Natural killer cell (primary cell): Measurements from ENCODE around the gene NME9. TPM values are rescaled to one million over a fixed set of nuclear protein-coding genes. Genes with fewer than 3 reads are reported as not detected.

Source experiments
- ATAC-seq, 3 donors: fragments of 150-1000 bp in 2 of 3; fragments of 200-7000 bp in 1 of 3; cut with Tn5 transposase; 1 replicate in 1 of 3; 2 replicates in 2 of 3; pipeline ENCODE4 v1.10.0; 2021; ENCODE audit warnings: mild to moderate bottlenecking in 2 of 3, moderate library complexity in 2 of 3
- DNase-seq, 2 donors: peaks; one replicate each; pipeline versions ENCODE4 v3.0.0 to v3.0.0-alpha.2; 2013 to 2021; ENCODE audit warnings: mixed read lengths in 1 of 2
- H3K27ac ChIP-seq: one replicate; pipeline ENCODE4 v1.5.1; 2013; ENCODE audit warnings: mild to moderate bottlenecking, low read length
- H3K27me3 ChIP-seq: one replicate; pipeline ENCODE4 v1.6.1; 2013; ENCODE audit warnings: low read length; ENCODE audit not compliant: control insufficient read depth, insufficient read depth
- H3K36me3 ChIP-seq: one replicate; pipeline ENCODE4 v1.6.1; 2013; ENCODE audit warnings: low read length; ENCODE audit not compliant: control insufficient read depth, insufficient read depth
- H3K4me1 ChIP-seq: one replicate; pipeline ENCODE4 v1.6.1; 2013; ENCODE audit warnings: low read length; ENCODE audit not compliant: control insufficient read depth, insufficient read depth
- H3K4me3 ChIP-seq: one replicate; pipeline ENCODE4 v1.5.1; 2013; ENCODE audit warnings: low read length
- H3K9me3 ChIP-seq: one replicate; pipeline ENCODE4 v1.6.1; 2013; ENCODE audit warnings: low read length; ENCODE audit not compliant: control insufficient read depth, insufficient read depth
- H3K27ac Mint-ChIP-seq, 2 donors: one replicate each; pipeline ENCODE4 v1.8.0; 2022; ENCODE audit warnings: mild to moderate bottlenecking in 2 of 2, mixed read lengths in 2 of 2, moderate library complexity in 1 of 2
- H3K27me3 Mint-ChIP-seq, 2 donors: one replicate each; pipeline ENCODE4 v1.8.0; 2022; ENCODE audit warnings: low read depth in 2 of 2, mixed read lengths in 2 of 2
- H3K36me3 Mint-ChIP-seq: one replicate; pipeline ENCODE4 v1.8.0; 2022; ENCODE audit warnings: mixed read lengths
- H3K4me1 Mint-ChIP-seq, 2 donors: one replicate each; pipeline ENCODE4 v1.8.0; 2022; ENCODE audit warnings: mixed read lengths in 2 of 2
- H3K4me3 Mint-ChIP-seq: one replicate; pipeline ENCODE4 v1.8.0; 2022; ENCODE audit warnings: mild to moderate bottlenecking, moderate library complexity, mixed read lengths
- H3K9me3 Mint-ChIP-seq, 2 donors: one replicate each; pipeline ENCODE4 v1.8.0; 2022; ENCODE audit warnings: mixed read lengths in 2 of 2
- WGBS: methylation state at CpG from one replicate; pipeline ENCODE4 v1.1.7; 2013; ENCODE audit warnings: missing lambda C conversion rate; ENCODE audit not compliant: insufficient coverage; 5-methylcytosine and 5-hydroxymethylcytosine counted together
- intact Hi-C: fragments of 100-400 bp; cut with micrococcal nuclease; formaldehyde crosslinking; loops from one replicate; pipeline ENCODE4 v1.14.2; 2022
- total RNA-seq, 4 donors: library from RNA; stranded (reverse); fragments of 120-200 nt in 1 of 4; gene quantifications; one replicate each; pipeline versions ENCODE4 v1.2.3 to v1.2.4, GENCODE V29; 2013 to 2022
- TF ChIP-seq, protein P1 (sequence below): fragments of 200-600 bp; IDR thresholded peaks from one replicate; pipeline ENCODE4 v1.8.0; 2022; ENCODE audit warnings: antibody characterized with exemption

The NME9 gene
- total RNA-seq, 3 donors from 2014 or later (not counting 1 experiment from before 2014, with no cell fraction given), result not detected

DNA sequence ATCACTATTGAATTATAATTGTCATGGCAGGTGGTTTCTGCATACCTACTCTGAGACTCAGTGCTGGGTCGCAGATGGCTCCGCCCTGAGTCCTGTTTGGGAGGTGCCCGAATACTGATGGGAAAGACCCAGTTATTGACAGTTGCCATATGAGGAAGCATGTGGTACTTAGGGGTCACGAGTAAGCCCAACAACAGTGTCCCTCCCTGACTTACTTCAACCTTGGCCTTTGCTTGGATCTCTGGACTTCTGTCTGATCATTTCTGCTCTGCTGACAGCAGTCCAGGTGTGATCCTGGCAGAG, 35.6 kb upstream of the NME9 start:
- intact Hi-C loops, result no loop called here
- H3K4me3 ChIP-seq, result no peak overlapping the region
- Mint-ChIP-seq H3K27ac (no peak overlapping the region), H3K4me1 (peaks cover 0 to 4% of the 10 kb centered on the region in 2 donors), H3K4me3 (no peak overlapping the region), H3K9me3 (no peaks in the 10 kb centered on the region), H3K36me3 (no peaks in the 10 kb centered on the region), H3K27me3 (peaks cover 0 to 10% of the 10 kb centered on the region in 2 donors)
- TF ChIP-seq, protein P1, sequence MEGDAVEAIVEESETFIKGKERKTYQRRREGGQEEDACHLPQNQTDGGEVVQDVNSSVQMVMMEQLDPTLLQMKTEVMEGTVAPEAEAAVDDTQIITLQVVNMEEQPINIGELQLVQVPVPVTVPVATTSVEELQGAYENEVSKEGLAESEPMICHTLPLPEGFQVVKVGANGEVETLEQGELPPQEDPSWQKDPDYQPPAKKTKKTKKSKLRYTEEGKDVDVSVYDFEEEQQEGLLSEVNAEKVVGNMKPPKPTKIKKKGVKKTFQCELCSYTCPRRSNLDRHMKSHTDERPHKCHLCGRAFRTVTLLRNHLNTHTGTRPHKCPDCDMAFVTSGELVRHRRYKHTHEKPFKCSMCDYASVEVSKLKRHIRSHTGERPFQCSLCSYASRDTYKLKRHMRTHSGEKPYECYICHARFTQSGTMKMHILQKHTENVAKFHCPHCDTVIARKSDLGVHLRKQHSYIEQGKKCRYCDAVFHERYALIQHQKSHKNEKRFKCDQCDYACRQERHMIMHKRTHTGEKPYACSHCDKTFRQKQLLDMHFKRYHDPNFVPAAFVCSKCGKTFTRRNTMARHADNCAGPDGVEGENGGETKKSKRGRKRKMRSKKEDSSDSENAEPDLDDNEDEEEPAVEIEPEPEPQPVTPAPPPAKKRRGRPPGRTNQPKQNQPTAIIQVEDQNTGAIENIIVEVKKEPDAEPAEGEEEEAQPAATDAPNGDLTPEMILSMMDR, result no peak
- no peak overlapping the region for H3K27ac ChIP-seq
- DNase-seq (no peak), ATAC-seq (no peak)
- H3K36me3 ChIP-seq, result no peaks in the 10 kb centered on the region
- peaks cover 5% of the 10 kb centered on the region for H3K4me1 ChIP-seq
- no peaks in the 10 kb centered on the region for H3K27me3 ChIP-seq
- no peaks in the 10 kb centered on the region for H3K9me3 ChIP-seq
- WGBS, result 94% methylated on average over 4 of the region's 4 CpGs

DNA sequence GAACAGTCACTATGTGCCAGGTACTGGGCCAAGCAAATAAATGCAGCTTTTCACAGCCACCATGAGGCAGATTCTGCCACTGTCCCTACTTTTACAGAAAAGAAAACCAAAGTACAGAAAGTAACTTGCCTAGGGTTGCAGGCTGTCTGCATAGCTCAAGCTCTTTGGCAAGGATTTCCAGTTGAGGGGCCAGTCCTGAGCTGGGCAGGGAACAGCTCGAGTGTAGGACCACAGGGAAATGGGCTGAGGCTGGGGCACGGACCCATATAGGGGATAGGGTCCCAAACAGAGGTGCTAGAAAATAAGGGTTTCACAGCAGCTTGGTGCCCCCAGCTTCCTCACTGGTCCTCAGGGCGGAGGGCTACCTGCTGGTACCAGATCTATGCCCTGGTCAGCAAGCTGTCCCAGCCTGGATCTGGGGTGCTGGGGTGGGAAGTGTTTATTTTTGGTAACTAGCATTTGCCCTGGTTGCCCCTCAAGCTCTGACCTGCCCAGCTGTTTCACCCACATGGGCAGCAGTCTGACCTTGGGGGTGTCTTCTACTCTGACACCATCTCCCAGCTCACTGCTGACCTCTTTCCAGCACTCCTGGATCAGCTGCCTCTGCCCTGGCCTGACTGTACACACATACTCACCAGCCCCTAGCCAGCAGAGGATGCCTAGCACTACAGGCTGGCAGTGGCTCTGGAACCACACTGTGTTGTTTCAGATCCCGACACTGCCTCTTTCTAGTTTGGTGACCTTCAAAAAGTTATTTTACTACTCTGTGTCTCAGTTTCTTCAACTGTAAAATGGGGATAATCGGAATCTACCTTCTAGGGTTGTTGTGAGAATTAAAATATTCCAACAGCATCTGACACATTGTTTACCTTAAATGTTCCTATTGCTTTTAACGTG, 35.0 kb upstream of the NME9 start:
- H3K9me3 ChIP-seq, result no peaks in the 10 kb centered on the region
- 78% methylated on average over 5 of the region's 6 CpGs for WGBS

DNA sequence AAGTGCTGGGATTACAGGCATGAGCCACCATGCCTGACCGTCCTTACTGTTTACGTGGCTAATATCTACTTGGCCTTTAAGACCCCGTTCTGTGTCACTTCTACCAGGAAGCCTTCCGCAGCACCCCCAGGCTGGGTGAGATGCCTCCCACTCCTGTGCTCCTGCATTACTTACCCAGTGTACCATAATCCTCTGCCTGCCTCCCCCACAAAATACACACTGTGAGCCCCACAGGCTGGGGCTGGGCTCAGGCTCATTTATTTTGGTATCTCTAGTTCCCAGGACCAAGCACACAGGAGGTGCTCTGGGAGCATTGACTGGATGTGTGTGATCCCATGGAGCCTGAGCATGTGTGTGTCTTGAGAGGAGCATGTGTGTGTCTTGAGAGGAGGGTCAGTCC, 33.7 kb upstream of the NME9 start:
- ATAC-seq, result no peak
- TF ChIP-seq, protein P1, result no peak
- H3K27me3 Mint-ChIP-seq, result peaks cover 0 to 10% of the 10 kb centered on the region in 2 donors
- WGBS, result 85% methylated on average over 4 of the region's 4 CpGs
- DNase-seq, result no peak
- Histone ChIP-seq H3K36me3 (no peaks in the 10 kb centered on the region), H3K4me1 (no peaks in the 10 kb centered on the region), H3K9me3 (no peaks in the 10 kb centered on the region), H3K27ac (no peak overlapping the region), H3K4me3 (no peak overlapping the region), H3K27me3 (no peaks in the 10 kb centered on the region)
- no peaks in the 10 kb centered on the region for H3K4me1 Mint-ChIP-seq
- H3K36me3 Mint-ChIP-seq, result no peaks in the 10 kb centered on the region
- H3K4me3 Mint-ChIP-seq, result no peak overlapping the region
- no peaks in the 10 kb centered on the region for H3K9me3 Mint-ChIP-seq
- H3K27ac Mint-ChIP-seq, result no peak overlapping the region
- intact Hi-C loops, result no loop called here

More for the DNA sequence above, 35.0 kb upstream of the NME9 start:
- Mint-ChIP-seq H3K27ac (no peak overlapping the region), H3K4me3 (no peak overlapping the region), H3K36me3 (no peaks in the 10 kb centered on the region), H3K9me3 (no peaks in the 10 kb centered on the region), H3K4me1 (peaks cover 0 to 4% of the 10 kb centered on the region in 2 donors), H3K27me3 (peaks cover 0 to 10% of the 10 kb centered on the region in 2 donors)
- intact Hi-C loops, result no loop called here
- DNase-seq (no peak), ATAC-seq (no peak)
- TF ChIP-seq, protein P1, result no peak
- Histone ChIP-seq H3K4me1 (peaks cover 4% of the 10 kb centered on the region), H3K4me3 (no peak overlapping the region), H3K27ac (no peak overlapping the region), H3K27me3 (no peaks in the 10 kb centered on the region), H3K36me3 (no peaks in the 10 kb centered on the region)
